CD4-positive, alpha-beta T cell treated with Interferon gamma for 1 hour (primary cell): ENCODE results near the gene LLGL2.

ENCODE experiments used
- DNase-seq: peaks from one replicate; pipeline ENCODE4 v3.0.0-alpha.2; 2020

LLGL2 gene

DNA sequence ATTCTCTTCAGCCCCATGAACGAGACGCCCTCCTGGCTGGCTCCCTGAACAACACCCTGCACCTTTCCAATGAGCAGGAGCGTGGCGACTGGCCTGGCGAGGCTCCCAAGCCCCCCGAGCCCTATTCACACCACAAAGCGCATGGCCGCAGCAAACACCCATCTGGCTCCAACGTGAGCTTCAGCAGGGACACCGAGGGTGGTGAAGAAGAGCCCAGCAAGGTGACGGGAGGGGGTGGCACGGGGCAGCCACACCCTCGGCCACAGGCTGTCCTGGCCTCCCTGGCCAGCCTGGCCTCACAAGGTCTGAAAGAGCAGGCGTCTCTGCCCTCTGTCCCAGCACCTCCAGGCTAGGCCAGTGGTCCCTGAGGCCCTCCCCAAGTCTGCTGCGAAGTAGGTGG, 33.8 kb upstream of the LLGL2 start:
- no peak for DNase-seq

- no peak for DNase-seq
These were observed 32.8 kb upstream of the LLGL2 start for GRCh38 chr17:75492555-75493168.

GRCh38 chr17:75493476-75494129, 31.9 kb upstream of the LLGL2 start:
- DNase-seq = no peak

DNA sequence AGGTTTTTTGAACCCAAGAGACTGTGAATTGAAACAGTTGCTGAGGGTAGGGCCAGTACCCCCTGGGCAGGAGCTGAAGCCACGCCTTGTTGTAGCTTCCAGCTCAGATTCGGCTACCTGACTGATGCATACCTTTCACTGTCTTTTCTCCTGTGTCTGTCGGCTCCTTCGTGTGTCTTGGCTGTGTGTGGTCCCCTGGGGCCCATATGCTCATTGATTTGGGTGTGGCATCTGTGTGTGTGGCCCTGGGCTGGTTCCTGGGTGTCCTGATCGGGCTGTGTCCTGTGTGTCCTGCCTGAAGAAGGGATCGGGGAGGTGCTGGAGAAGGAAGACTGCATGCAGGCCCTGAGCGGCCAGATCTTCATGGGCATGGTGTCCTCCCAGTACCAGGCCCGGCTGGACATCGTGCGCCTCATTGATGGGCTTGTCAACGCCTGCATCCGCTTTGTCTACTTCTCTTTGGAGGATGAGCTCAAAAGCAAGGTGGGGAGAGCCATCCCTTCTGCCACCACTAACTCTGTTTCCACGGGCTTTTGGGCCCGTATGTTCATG, 31.1 kb upstream of the LLGL2 start:
- DNase-seq = no peak

- no peak for DNase-seq
These were observed 29.5 kb upstream of the LLGL2 start for GRCh38 chr17:75496005-75496404.

DNA sequence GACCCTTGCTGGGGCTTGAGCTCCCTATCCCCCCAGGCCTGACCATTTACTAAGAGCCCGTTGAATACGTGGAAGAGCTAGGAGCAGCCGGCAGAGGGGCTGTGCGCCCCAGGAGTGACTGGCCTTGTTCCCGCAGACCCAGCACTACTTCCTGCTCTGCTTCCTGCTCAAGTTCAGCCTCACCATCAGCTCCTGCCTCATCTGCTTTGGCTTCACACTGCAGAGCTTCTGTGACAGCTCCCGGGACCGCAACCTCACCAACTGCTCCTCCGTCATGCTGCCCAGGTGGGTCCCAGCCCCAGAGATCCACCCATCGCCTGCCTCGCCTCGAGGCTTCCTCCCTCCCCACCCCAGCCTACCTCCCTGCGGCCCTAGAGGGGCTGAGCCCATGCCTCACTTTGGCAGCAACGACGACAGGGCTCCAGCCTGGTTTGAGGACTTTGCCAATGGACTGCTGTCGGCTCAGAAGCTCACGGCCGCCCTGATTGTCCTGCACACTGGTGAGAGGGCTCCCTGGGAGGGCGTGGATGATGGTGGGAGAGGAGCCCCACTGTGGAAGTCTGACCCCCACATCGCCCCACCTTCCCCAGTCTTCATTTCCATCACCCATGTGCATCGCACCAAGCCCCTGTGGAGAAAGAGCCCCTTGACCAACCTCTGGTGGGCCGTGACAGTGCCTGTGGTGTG, 27.3 kb upstream of the LLGL2 start:
- DNase-seq = no peak

- DNase-seq = no peak
These were observed 26.7 kb upstream of the LLGL2 start for GRCh38 chr17:75498726-75499213.

- DNase-seq = no peak
These were observed 26.0 kb upstream of the LLGL2 start for GRCh38 chr17:75499313-75500022.

DNA sequence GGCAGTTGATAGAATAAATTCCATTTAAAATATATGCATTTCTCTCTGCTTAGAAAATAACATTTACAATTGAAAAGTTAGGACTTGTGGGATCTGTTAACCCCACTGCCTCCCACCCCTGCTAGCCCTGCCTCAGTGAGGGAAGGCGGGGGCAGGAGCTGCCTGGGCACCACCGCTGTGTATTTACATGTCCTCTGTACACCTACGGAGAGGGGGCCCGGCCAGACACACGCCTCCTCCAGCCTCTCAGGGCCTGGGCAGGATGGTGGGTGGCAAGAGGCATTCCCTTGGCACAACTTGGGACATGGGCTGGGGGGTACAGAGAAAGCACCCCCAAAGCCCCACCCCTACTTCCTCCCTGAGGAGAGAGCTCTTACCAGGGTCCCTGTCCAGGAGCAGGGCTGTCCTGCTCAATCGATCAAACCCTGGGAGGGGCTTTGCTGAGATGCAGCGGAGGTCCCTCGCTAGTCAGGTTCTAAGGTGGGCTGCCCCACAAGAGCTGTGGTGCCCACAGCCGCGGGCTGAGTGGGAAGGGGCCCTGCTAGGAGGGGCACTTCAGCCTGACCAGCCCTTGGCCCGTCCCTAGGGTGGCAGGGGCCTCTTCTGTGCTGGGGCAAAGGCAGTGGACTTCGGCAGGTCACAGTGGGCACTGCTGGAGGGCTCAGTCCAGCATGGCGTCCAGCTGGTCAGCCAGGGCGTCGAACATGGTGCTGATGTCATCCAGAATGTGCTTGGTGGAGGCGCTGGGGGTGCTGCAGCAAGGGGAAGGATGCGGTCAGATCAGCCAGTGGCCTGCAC, 24.9 kb upstream of the LLGL2 start:
- no peak for DNase-seq

- no peak for DNase-seq
These were observed 24.0 kb upstream of the LLGL2 start for GRCh38 chr17:75501378-75502071.

DNA sequence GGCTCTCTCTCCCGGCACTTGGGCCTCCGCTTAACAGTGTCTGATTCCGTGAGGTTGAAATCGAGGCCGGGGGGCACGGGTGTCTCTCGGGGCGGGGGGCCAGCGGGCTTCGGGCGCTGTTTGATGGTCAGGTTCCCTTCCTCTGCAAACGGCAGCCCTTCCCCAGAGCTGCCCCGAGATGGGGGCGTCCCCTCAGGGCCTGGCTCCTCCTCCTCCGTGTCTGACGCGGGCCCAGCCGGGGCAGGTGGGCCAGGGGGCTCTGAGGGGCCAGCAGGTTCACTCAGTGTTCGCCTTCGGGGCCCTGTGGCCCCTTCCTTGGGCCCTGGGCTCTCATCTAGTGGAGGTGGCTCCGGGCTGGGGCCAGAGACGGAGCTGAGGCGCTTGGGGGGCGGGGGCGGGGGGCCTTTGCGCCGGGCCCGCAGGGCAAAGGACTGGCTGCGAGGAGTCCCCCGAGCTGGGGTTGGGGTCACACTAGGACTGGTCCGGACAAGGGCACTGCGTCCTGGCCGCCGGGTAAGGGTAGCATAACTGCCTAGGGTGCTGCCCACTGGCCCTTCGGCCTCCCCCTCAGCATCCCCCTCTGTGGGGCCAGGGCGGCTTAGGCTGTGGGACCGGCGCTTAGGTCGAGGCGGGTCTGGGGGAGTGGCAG, 23.3 kb upstream of the LLGL2 start:
- no peak for DNase-seq

- no peak for DNase-seq
These were observed 22.7 kb upstream of the LLGL2 start for GRCh38 chr17:75502721-75503329.

GRCh38 chr17:75503337-75503950, 22.1 kb upstream of the LLGL2 start:
- no peak for DNase-seq

- no peak for DNase-seq
These were observed 21.5 kb upstream of the LLGL2 start for GRCh38 chr17:75503976-75504346.

GRCh38 chr17:75504347-75505151, 20.9 kb upstream of the LLGL2 start:
- peak; percentile 53 for DNase-seq

- DNase-seq = no peak
These were observed 20.4 kb upstream of the LLGL2 start for GRCh38 chr17:75505152-75505409.

- no peak for DNase-seq
These were observed 19.9 kb upstream of the LLGL2 start for GRCh38 chr17:75505640-75506039.

- no peak for DNase-seq
These were observed 19.4 kb upstream of the LLGL2 start for GRCh38 chr17:75506134-75506533.

GRCh38 chr17:75506888-75507287, 18.6 kb upstream of the LLGL2 start:
- no peak for DNase-seq
